ENCODE results near the gene FKBP1A. TPM values are rescaled to one million over a fixed set of nuclear protein-coding genes. Genes with fewer than 3 reads are reported as not detected.

Gene FKBP1A
- total and polyA plus RNA-seq, 7 donors: 71.7 to 515 (median 118) TPM

DNA sequence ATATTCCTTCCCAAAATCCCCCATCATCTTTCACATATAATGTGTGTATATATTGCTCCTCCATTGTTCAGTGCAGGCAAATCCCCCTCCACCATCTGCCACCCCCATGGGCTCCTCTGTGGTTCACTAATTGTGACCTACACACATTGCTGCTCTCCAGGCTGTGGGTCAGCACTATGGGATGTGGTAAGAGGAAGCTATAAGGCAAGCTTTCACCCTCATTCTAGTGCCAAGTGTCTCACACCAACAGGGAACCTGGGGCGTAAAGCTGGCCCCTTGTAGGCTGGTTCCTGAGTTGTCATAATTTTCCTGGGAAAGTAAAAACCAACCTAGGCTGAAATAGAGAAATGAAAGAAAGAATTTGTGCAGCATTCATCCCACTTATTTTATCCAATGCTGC lies 16.8 kb downstream of the FKBP1A start:
- no peak for TF ChIP-seq POLR2AphosphoS5 (IDR thresholded peaks at IDR 0.05)
- no peak for TF ChIP-seq POLR2A (IDR thresholded peaks at IDR 0.05)
- TF ChIP-seq EP300 (IDR thresholded peaks at IDR 0.05): no peak

DNA sequence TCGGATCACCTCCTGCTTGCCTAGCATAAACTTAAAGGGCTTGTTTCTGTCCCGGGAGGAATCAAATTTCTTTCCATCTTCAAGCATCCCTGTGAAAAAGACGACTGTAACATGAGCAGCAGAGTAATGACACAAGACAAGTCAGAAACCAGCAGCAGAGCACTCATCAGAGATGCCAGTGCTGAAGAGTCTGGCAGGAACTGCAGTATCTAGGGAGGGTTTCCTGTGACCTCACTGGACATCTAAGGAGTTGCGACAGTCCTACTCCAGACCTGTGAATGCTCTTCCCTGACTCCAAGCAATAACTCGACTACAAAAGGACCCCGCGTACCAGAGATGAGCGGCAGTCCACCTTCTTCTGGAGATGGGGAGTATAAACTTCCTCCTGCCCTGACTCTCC lies 17.3 kb downstream of the FKBP1A start:
- peaks cover 0 to 77% (median 51%) of the 10 kb centered on the region in 4 donors for H3K4me1 ChIP-seq
- intact Hi-C loops (cut with DNase I): no loop called here
- peak overlapping the region in 2 of 4 donors; percentile 36 to 40 for H3K27ac ChIP-seq
- no peak for TF ChIP-seq EP300 (IDR thresholded peaks at IDR 0.05)
- TF ChIP-seq POLR2A (IDR thresholded peaks at IDR 0.05): no peak
- TF ChIP-seq, protein P1, sequence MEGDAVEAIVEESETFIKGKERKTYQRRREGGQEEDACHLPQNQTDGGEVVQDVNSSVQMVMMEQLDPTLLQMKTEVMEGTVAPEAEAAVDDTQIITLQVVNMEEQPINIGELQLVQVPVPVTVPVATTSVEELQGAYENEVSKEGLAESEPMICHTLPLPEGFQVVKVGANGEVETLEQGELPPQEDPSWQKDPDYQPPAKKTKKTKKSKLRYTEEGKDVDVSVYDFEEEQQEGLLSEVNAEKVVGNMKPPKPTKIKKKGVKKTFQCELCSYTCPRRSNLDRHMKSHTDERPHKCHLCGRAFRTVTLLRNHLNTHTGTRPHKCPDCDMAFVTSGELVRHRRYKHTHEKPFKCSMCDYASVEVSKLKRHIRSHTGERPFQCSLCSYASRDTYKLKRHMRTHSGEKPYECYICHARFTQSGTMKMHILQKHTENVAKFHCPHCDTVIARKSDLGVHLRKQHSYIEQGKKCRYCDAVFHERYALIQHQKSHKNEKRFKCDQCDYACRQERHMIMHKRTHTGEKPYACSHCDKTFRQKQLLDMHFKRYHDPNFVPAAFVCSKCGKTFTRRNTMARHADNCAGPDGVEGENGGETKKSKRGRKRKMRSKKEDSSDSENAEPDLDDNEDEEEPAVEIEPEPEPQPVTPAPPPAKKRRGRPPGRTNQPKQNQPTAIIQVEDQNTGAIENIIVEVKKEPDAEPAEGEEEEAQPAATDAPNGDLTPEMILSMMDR (IDR thresholded peaks at IDR 0.05): no peak
- no peak for TF ChIP-seq POLR2AphosphoS5 (IDR thresholded peaks at IDR 0.05)
- WGBS, 2 donors: 67 to 73% methylated on average over 8 of the region's 8 CpGs
- DNase-seq: no peak
- peaks cover 0 to 21% (median 3%) of the 10 kb centered on the region in 4 donors for H3K36me3 ChIP-seq
- H3K9me3 ChIP-seq: no peaks in the 10 kb centered on the region
- H3K4me3 ChIP-seq: no peak overlapping the region
- no peaks in the 10 kb centered on the region for H3K27me3 ChIP-seq

More for the DNA sequence above, 16.8 kb downstream of the FKBP1A start:
- DNase-seq: no peak
- 79 to 87% methylated on average over 1 of the region's 1 CpG for whole genome bisulfite sequencing, 2 donors
- Histone ChIP-seq H3K36me3 (peaks cover 0 to 16% (median 3%) of the 10 kb centered on the region in 4 donors), H3K4me1 (peaks cover 0 to 78% (median 48%) of the 10 kb centered on the region in 4 donors), H3K27ac (peak overlapping the region in 2 of 4 donors; percentile 36 to 40), H3K4me3 (no peak overlapping the region), H3K9me3 (no peaks in the 10 kb centered on the region), H3K27me3 (no peaks in the 10 kb centered on the region)
- intact Hi-C loops (cut with DNase I): no loop called here

DNA sequence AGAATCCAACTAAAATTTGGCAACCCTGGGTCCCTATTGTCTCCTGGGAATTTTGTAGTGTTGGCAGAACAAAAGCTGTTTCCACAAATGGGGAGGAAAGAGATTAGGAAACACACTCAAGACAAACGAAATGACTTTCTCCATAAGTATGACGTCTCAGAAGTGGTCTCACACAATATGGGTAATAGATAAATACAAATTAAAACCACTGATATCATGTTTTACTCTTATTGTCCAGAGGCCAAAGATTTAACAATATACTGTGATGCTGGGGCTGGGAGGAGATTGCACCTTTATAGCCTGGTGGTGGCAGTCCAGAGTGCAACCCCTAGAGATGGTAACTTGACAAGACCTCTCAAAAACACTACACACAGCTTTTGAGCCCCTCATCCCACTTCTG lies 18.6 kb downstream of the FKBP1A start:
- no peak for DNase-seq
- H3K9me3 ChIP-seq: no peaks in the 10 kb centered on the region
- no peak for TF ChIP-seq POLR2A (IDR thresholded peaks at IDR 0.05)
- no peak for TF ChIP-seq POLR2AphosphoS5 (IDR thresholded peaks at IDR 0.05)
- TF ChIP-seq EP300 (IDR thresholded peaks at IDR 0.05): no peak
- TF ChIP-seq, protein P1 (IDR thresholded peaks at IDR 0.05): no peak
- intact Hi-C loops (cut with DNase I): no loop called here
- H3K27me3 ChIP-seq: no peaks in the 10 kb centered on the region
- peak overlapping the region in 3 of 4 donors; percentile 34 to 40 (median 36) for H3K27ac ChIP-seq
- H3K4me3 ChIP-seq: no peak overlapping the region
- H3K36me3 ChIP-seq: peaks cover 0 to 28% (median 3%) of the 10 kb centered on the region in 4 donors
- H3K4me1 ChIP-seq: peaks cover 0 to 67% (median 48%) of the 10 kb centered on the region in 4 donors
- WGBS, 2 donors: 79 to 81% methylated on average over 2 of the region's 2 CpGs

DNA sequence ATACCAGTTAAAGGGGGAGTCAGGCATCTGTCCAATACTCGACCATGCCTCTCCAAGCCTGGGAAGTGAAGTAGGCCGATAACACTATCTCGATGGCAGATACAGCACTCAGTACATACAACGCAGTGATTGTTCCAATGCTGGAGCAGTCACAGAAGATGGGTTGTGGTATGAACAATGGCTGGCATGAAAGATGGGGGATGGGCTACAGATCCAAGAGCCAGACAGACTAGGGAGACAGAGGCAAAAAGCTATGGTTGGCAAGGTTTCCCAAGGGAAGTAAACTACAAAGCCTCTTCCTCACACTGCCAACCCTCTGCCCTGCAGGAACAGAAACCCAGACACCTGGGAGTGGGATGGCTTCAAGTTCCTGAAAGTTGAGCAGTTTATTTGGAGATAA lies 19.2 kb downstream of the FKBP1A start:
- 93 to 94% methylated on average over 4 of the region's 4 CpGs for WGBS, 2 donors
- Histone ChIP-seq H3K9me3 (no peaks in the 10 kb centered on the region), H3K4me3 (no peak overlapping the region), H3K4me1 (peaks cover 0 to 66% (median 46%) of the 10 kb centered on the region in 4 donors), H3K36me3 (peaks cover 0 to 28% (median 3%) of the 10 kb centered on the region in 4 donors), H3K27ac (peak overlapping the region in 3 of 4 donors; percentile 15 to 36 (median 34)), H3K27me3 (no peaks in the 10 kb centered on the region)
- intact Hi-C loops (cut with DNase I): no loop called here
- DNase-seq: no peak
- TF ChIP-seq POLR2A (IDR thresholded peaks at IDR 0.05): no peak
- TF ChIP-seq EP300 (IDR thresholded peaks at IDR 0.05): no peak
- TF ChIP-seq, protein P1 (IDR thresholded peaks at IDR 0.05): no peak
- TF ChIP-seq POLR2AphosphoS5 (IDR thresholded peaks at IDR 0.05): no peak

DNA sequence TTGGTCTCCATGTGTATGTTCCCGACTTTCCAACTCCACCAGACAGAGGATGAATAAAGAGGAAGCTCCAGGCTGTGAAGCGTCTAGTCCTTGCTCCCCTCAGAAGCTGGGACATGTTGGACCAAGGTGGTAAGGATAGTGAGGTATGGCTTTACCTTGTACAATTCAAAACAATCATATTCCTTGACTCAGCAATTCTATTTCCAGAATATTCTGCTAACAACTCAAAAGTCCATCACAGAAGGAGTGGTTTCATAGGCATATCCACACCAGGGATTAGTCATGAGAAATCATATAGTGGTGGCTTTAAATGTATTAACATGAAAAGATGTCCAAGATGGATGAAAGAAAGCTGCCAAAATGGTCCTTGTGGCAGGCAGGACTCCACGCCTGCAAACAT lies 19.8 kb downstream of the FKBP1A start:
- Histone ChIP-seq H3K4me3 (no peak overlapping the region), H3K4me1 (peaks cover 0 to 65% (median 48%) of the 10 kb centered on the region in 4 donors), H3K9me3 (no peaks in the 10 kb centered on the region), H3K27me3 (no peaks in the 10 kb centered on the region), H3K27ac (peak overlapping the region in 2 of 4 donors; percentile 15 to 36), H3K36me3 (peaks cover 0 to 33% (median 3%) of the 10 kb centered on the region in 4 donors)
- 92 to 93% methylated on average over 3 of the region's 3 CpGs for WGBS, 2 donors
- no peak for TF ChIP-seq POLR2A (IDR thresholded peaks at IDR 0.05)
- TF ChIP-seq EP300 (IDR thresholded peaks at IDR 0.05): no peak
- TF ChIP-seq, protein P1 (IDR thresholded peaks at IDR 0.05): no peak
- no peak for TF ChIP-seq POLR2AphosphoS5 (IDR thresholded peaks at IDR 0.05)
- intact Hi-C loops (cut with DNase I): no loop called here
- DNase-seq: no peak

Data from sigmoid colon (tissue), 7 donors.